DOHH2 (cell line): ENCODE measurements around the gene CTBP1.

Source experiments
- H3F3A ChIP-seq: fragments of 200-600 bp; sonication (generic), shearing (Covaris generic); 2 replicates; pipeline ENCODE4 v1.6.0; 2016; ENCODE audit warnings: antibody characterized with exemption, mild to moderate bottlenecking; ENCODE audit not compliant: control insufficient read depth, insufficient read depth
- H3K27ac ChIP-seq: fragments of 200-600 bp; sonication (generic); 2 replicates; pipeline ENCODE4 v1.5.1; 2014; ENCODE audit warnings: low read depth, mild to moderate bottlenecking, low read length, moderate library complexity
- H3K27me3 ChIP-seq: fragments of 200-600 bp; sonication (generic); 2 replicates; pipeline ENCODE4 v1.6.1; 2014; ENCODE audit warnings: mild to moderate bottlenecking, low read length, mixed read lengths; ENCODE audit not compliant: control insufficient read depth
- H3K36me3 ChIP-seq: fragments of 200-600 bp; sonication (generic); 2 replicates; pipeline ENCODE4 v1.6.1; 2014; ENCODE audit warnings: mild to moderate bottlenecking, low read length, moderate library complexity, mixed read lengths; ENCODE audit not compliant: control insufficient read depth
- H3K4me1 ChIP-seq: fragments of 200-600 bp; sonication (generic); 2 replicates; pipeline ENCODE4 v1.6.1; 2014; ENCODE audit warnings: mild to moderate bottlenecking, low read length, mixed read lengths; ENCODE audit not compliant: control insufficient read depth
- H3K4me2 ChIP-seq: fragments of 200-600 bp; sonication (generic); 2 replicates; pipeline ENCODE4 v1.6.0; 2014; ENCODE audit warnings: mild to moderate bottlenecking, low read length, moderate library complexity
- H3K4me3 ChIP-seq: fragments of 200-600 bp; sonication (generic); 2 replicates; pipeline ENCODE4 v1.5.1; 2014; ENCODE audit warnings: mild to moderate bottlenecking, low read length, mixed read lengths
- H3K79me2 ChIP-seq: fragments of 200-600 bp; sonication (generic); 2 replicates; pipeline ENCODE4 v1.6.1; 2014; ENCODE audit warnings: mild to moderate bottlenecking, low read length, mixed read lengths; ENCODE audit not compliant: control insufficient read depth
- H3K9me2 ChIP-seq: fragments of 200-600 bp; sonication (generic); replicated peaks from 2 replicates; pipeline ENCODE4 v1.6.1; 2014; ENCODE audit warnings: mild to moderate bottlenecking, low read length, mixed read lengths; ENCODE audit not compliant: control insufficient read depth
- H3K9me3 ChIP-seq: fragments of 200-600 bp; sonication (generic); 2 replicates; pipeline ENCODE4 v1.6.1; 2014; ENCODE audit warnings: antibody characterized with exemption, low read length, mixed read lengths; ENCODE audit not compliant: control insufficient read depth, insufficient read depth
- H4K20me1 ChIP-seq: fragments of 200-600 bp; sonication (generic); 2 replicates; pipeline ENCODE4 v1.6.0; 2014; ENCODE audit warnings: low read depth, mild to moderate bottlenecking, antibody characterized with exemption, low read length, moderate library complexity; ENCODE audit not compliant: control insufficient read depth, insufficient read depth
- CTCF ChIP-seq: fragments of 200-600 bp; sonication (generic); IDR thresholded peaks from one replicate; pipeline ENCODE4 v1.5.1; 2014; ENCODE audit warnings: antibody characterized with exemption, mild to moderate bottlenecking, low read depth, low read length; ENCODE audit not compliant: poor library complexity, severe bottlenecking
- EZH2phosphoT487 ChIP-seq: fragments of 200-600 bp; sonication (generic); IDR thresholded peaks from 2 replicates; pipeline ENCODE4 v1.6.1; 2017; ENCODE audit warnings: borderline replicate concordance, mild to moderate bottlenecking, antibody characterized with exemption, low read length, moderate library complexity, mixed read lengths

CTBP1 gene

GRCh38 chr4:1182313-1182712 lies 66.6 kb downstream of the CTBP1 start:
- Histone ChIP-seq H3K4me3 (no peak overlapping the region), H3K9me2 (no peaks in the 10 kb centered on the region), H3K4me2 (no peak overlapping the region), H3F3A (no peaks in the 10 kb centered on the region), H3K27me3 (no peaks in the 10 kb centered on the region), H3K79me2 (peaks cover 26% of the 10 kb centered on the region), H3K9me3 (peaks cover 15% of the 10 kb centered on the region), H3K36me3 (peaks cover 52% of the 10 kb centered on the region), H3K4me1 (peaks cover 36% of the 10 kb centered on the region), H4K20me1 (no peaks in the 10 kb centered on the region), H3K27ac (no peak overlapping the region)
- TF ChIP-seq CTCF (no peak), EZH2phosphoT487 (no peak)

DNA sequence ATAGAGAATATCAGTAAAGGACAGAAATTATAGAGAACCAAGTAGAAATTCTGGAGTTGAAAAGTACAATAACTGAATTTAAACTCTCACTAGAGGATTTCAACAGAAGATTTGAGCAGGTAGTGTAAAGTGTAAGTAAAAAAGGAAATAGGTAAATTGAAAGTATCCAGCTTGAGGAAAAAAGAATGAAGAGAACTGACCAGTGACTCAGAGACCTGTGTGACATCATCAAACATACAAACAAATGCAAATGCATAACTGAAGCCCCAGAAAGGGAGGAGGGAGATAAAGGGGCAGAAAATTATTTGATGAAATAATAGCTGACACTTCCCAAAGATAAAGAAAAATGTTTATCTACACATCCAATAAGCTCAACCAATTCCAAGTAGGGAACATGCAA lies 68.3 kb downstream of the CTBP1 start:
- no peaks in the 10 kb centered on the region for H3F3A ChIP-seq
- H4K20me1 ChIP-seq, result no peaks in the 10 kb centered on the region
- peaks cover 25% of the 10 kb centered on the region for H3K4me1 ChIP-seq
- H3K4me2 ChIP-seq, result no peak overlapping the region
- H3K4me3 ChIP-seq, result no peak overlapping the region
- no peak overlapping the region for H3K27ac ChIP-seq
- peaks cover 15% of the 10 kb centered on the region for H3K9me3 ChIP-seq
- peaks cover 49% of the 10 kb centered on the region for H3K36me3 ChIP-seq
- no peaks in the 10 kb centered on the region for H3K27me3 ChIP-seq
- no peak for TF ChIP-seq EZH2phosphoT487
- H3K79me2 ChIP-seq, result peaks cover 19% of the 10 kb centered on the region
- H3K9me2 ChIP-seq, result no peaks in the 10 kb centered on the region

DNA sequence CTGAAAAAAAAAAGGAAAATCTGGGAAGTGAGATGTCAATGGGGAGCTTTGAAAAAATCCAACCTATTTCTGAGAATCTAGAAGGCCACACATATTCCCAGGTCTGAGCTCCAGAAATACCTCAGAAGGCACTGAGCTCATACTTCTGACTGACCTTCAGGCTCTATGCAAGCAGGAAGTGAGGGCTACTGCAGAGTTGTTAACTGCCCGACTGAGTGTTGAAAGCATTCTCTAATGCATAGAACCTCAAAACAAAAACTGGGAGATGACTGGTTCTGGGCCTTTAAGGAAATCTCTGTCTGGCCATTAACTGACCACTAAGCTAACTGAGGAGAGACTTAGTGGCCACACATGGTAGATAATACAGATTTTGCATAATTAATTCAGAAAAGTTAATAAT lies 69.0 kb downstream of the CTBP1 start:
- H3K36me3 ChIP-seq, result peaks cover 49% of the 10 kb centered on the region
- H3K27ac ChIP-seq, result no peak overlapping the region
- no peaks in the 10 kb centered on the region for H3K9me2 ChIP-seq
- H3K4me2 ChIP-seq, result no peak overlapping the region
- H4K20me1 ChIP-seq, result no peaks in the 10 kb centered on the region
- H3F3A ChIP-seq, result no peaks in the 10 kb centered on the region
- H3K4me3 ChIP-seq, result no peak overlapping the region
- TF ChIP-seq CTCF, result no peak
- no peak for TF ChIP-seq EZH2phosphoT487
- H3K27me3 ChIP-seq, result no peaks in the 10 kb centered on the region
- H3K9me3 ChIP-seq, result peaks cover 15% of the 10 kb centered on the region
- peaks cover 24% of the 10 kb centered on the region for H3K4me1 ChIP-seq
- peaks cover 19% of the 10 kb centered on the region for H3K79me2 ChIP-seq

DNA sequence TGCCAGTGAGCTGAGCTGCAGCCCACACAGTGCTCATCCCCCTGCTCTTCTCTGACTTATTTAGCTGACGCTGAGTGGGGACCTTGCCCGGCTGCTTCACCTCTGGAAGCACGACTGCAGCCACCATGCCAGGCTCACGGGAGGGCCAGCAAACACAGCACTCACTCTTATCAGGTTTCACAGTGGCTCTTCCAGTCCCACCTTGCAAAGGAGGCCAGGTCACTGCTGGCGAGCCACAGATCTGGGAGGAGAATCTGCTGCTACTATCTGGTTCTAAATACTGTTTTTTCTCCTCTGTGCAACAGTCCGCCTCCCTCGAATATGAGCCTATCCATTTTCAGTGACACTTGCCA lies 69.9 kb downstream of the CTBP1 start:
- Histone ChIP-seq H3K9me3 (peaks cover 15% of the 10 kb centered on the region), H3K27ac (no peak overlapping the region), H3F3A (peaks cover 3% of the 10 kb centered on the region; the same call in 1 of the 2 replicates), H3K4me2 (no peak overlapping the region), H3K79me2 (peaks cover 17% of the 10 kb centered on the region), H4K20me1 (no peaks in the 10 kb centered on the region), H3K36me3 (peaks cover 48% of the 10 kb centered on the region), H3K27me3 (no peaks in the 10 kb centered on the region), H3K4me3 (no peak overlapping the region), H3K9me2 (no peaks in the 10 kb centered on the region), H3K4me1 (peaks cover 15% of the 10 kb centered on the region)
- TF ChIP-seq CTCF (no peak), EZH2phosphoT487 (no peak)
